Measurements from ENCODE around the gene CDKN2A.

DNA sequence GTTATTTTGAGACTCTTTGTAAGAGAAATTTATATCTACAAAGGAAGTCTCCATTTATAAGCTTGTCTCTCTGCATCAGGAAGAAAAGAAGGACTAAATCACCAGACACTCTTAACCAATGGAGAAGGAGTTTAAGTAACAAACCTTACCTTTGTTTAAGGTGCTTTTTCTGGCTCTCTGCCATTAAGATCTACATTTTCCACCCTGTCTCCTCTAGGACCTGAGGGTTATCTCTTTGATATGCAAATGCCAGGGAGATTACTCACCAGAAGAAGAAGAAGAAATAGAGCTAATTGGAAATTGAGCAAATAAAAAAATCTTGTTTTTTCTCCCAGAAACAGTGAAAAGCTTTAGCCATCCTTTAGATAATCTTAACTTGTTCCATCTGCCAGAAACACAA is 60.9 kb downstream of the CDKN2A start:
- TF ChIP-seq, protein P1, sequence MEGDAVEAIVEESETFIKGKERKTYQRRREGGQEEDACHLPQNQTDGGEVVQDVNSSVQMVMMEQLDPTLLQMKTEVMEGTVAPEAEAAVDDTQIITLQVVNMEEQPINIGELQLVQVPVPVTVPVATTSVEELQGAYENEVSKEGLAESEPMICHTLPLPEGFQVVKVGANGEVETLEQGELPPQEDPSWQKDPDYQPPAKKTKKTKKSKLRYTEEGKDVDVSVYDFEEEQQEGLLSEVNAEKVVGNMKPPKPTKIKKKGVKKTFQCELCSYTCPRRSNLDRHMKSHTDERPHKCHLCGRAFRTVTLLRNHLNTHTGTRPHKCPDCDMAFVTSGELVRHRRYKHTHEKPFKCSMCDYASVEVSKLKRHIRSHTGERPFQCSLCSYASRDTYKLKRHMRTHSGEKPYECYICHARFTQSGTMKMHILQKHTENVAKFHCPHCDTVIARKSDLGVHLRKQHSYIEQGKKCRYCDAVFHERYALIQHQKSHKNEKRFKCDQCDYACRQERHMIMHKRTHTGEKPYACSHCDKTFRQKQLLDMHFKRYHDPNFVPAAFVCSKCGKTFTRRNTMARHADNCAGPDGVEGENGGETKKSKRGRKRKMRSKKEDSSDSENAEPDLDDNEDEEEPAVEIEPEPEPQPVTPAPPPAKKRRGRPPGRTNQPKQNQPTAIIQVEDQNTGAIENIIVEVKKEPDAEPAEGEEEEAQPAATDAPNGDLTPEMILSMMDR (IDR thresholded peaks at IDR 0.05; ENCODE audit: insufficient read depth, low read depth, low read length): no peak
- TF ChIP-seq EZH2 (IDR thresholded peaks at IDR 0.05; ENCODE audit: insufficient read depth, low read length): no peak
